Right lobe of liver (tissue), 6 donors: Measurements from ENCODE around the gene MET. TPM values are rescaled to one million over a fixed set of nuclear protein-coding genes. Genes with fewer than 3 reads are reported as not detected.

ENCODE experiments used
- ATAC-seq, 4 donors: fragments of 200-7000 bp; cut with Tn5 transposase; one replicate each; pipeline ENCODE4 v1.9.1; 2020; ENCODE audit warnings: mild to moderate bottlenecking in 4 of 4, moderate library complexity in 4 of 4
- DNase-seq, 3 donors: peaks; one replicate each; pipeline ENCODE4 v3.0.0-alpha.2; 2020
- H3K27ac ChIP-seq, 3 donors: fragments of 200-600 bp; one replicate each; pipeline ENCODE4 v1.8.0; 2022
- H3K27me3 ChIP-seq, 2 donors: fragments of 200-600 bp; one replicate each; pipeline ENCODE4 v1.8.0; 2022
- H3K36me3 ChIP-seq, 4 donors: fragments of 200-600 bp; sonication (generic) in 1 of 4; one replicate each; pipeline versions ENCODE4 v1.5.1 to v1.8.0; 2017 to 2022; ENCODE audit warnings: control low read depth in 1 of 4
- H3K4me1 ChIP-seq, 4 donors: fragments of 200-600 bp; sonication (generic) in 1 of 4; one replicate each; pipeline versions ENCODE4 v1.5.1 to v1.8.0; 2017 to 2022; ENCODE audit warnings: control low read depth in 1 of 4
- H3K4me3 ChIP-seq, 3 donors: fragments of 200-600 bp; one replicate each; pipeline ENCODE4 v1.8.0; 2022
- H3K9me3 ChIP-seq, 4 donors: fragments of 200-600 bp; sonication (generic) in 1 of 4; one replicate each; pipeline versions ENCODE4 v1.5.1 to v1.8.0; 2017 to 2022; ENCODE audit warnings: control low read depth in 1 of 4
- POLR2A ChIP-seq: fragments of 450-650 bp; IDR thresholded peaks from one replicate; pipeline ENCODE4 v1.6.1; 2017; ENCODE audit warnings: antibody characterized with exemption, mild to moderate bottlenecking
- WGBS: methylation state at CpG from one replicate; pipeline ENCODE4 v1.1.6; 2018; ENCODE audit warnings: low coverage, low lambda C conversion rate; ENCODE audit not compliant: insufficient coverage; ENCODE audit errors: missing lambda C conversion rate; 5-methylcytosine and 5-hydroxymethylcytosine counted together
- intact Hi-C, 2 donors: fragments of 100-400 bp; cut with DNase I; formaldehyde crosslinking; loops; one replicate each; pipeline versions ENCODE4 v1.11.2 to v1.14.1; 2022
- total RNA-seq, 6 experiments: library from RNA; depleted of rRNA in 2 of 6; stranded (reverse); fragments of >200 nt in 2 of 6; fragmentation: NEBNext Ultra II Directional in 3 of 6; extraction: Animal tissue kit (Norgen Biotek cat#: 25700) in 3 of 6; gene quantifications; one replicate each; pipeline versions ENCODE4 v1.1.0 to v1.2.4, GENCODE V29; 2016 to 2023
- TF ChIP-seq, protein P1 (sequence below), 4 donors: fragments of 200-600 bp in 3 of 4; fragments of 450-650 bp in 1 of 4; IDR thresholded peaks; one replicate each; pipeline versions ENCODE4 v1.5.1 to v1.8.0; 2016 to 2022; ENCODE audit warnings: antibody characterized with exemption in 4 of 4, mild to moderate bottlenecking in 2 of 4
- donor health status: DM: no; HTN: yes; CAD: no.
- donor health status: DM: no; HTN: no; CAD: no.
- donor health status: DM: no; HTN: no; CAD: no.
- donor health status: DM: no; HTN: yes; CAD: no.
- donor health status: DM: no; HTN: yes; CAD: no.

The MET gene
- total RNA-seq, 6 experiments from 2014 or later = 32.9 to 45.2 (median 37.2) TPM

DNA sequence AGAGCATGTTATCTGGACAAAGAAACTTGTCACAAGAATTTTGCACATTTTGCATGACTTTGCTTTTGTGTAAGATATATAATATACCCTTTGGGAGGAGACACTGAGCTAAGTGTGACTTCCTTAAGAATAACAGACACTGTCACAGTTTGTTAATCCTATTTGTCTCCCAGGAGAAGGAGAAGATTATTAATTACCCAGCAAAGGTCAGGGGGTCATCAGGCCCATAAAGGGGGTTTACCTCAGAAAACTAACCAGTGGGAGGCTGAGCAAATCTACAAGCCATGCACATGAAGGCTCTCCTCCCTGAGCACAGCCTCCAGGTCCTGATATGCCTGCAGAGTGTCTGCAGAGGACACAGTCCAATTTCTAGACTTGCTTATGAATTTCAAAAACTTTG lies 10.1 kb upstream of the MET start:
- ATAC-seq (no peak), DNase-seq (no peak)
- Histone ChIP-seq H3K4me3 (no peak overlapping the region), H3K27me3 (no peaks in the 10 kb centered on the region), H3K4me1 (peaks cover 0 to 3% (median 0%) of the 10 kb centered on the region in 4 donors), H3K27ac (no peak overlapping the region), H3K9me3 (no peaks in the 10 kb centered on the region), H3K36me3 (no peaks in the 10 kb centered on the region)
- intact Hi-C loops = loop anchor here in 1 of 2 donors (10.0 kb wide), 1 partner anchor 67 kb away; no protein-coding TSS in a partner anchor
- no peak for TF ChIP-seq POLR2A
- TF ChIP-seq, protein P1, sequence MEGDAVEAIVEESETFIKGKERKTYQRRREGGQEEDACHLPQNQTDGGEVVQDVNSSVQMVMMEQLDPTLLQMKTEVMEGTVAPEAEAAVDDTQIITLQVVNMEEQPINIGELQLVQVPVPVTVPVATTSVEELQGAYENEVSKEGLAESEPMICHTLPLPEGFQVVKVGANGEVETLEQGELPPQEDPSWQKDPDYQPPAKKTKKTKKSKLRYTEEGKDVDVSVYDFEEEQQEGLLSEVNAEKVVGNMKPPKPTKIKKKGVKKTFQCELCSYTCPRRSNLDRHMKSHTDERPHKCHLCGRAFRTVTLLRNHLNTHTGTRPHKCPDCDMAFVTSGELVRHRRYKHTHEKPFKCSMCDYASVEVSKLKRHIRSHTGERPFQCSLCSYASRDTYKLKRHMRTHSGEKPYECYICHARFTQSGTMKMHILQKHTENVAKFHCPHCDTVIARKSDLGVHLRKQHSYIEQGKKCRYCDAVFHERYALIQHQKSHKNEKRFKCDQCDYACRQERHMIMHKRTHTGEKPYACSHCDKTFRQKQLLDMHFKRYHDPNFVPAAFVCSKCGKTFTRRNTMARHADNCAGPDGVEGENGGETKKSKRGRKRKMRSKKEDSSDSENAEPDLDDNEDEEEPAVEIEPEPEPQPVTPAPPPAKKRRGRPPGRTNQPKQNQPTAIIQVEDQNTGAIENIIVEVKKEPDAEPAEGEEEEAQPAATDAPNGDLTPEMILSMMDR (IDR thresholded peaks at IDR 0.05) = no peak

- Histone ChIP-seq H3K4me1 (peaks cover 0 to 3% (median 0%) of the 10 kb centered on the region in 4 donors), H3K36me3 (no peaks in the 10 kb centered on the region), H3K9me3 (no peaks in the 10 kb centered on the region), H3K27ac (no peak overlapping the region), H3K27me3 (no peaks in the 10 kb centered on the region), H3K4me3 (no peak overlapping the region)
- ATAC-seq (no peak), DNase-seq (no peak)
- 83% methylated on average over 4 of the region's 4 CpGs for WGBS
- intact Hi-C loops = loop anchor here in 1 of 2 donors (10.0 kb wide), 1 partner anchor 69 kb away; no protein-coding TSS in a partner anchor
- TF ChIP-seq, protein P1 (IDR thresholded peaks at IDR 0.05) = no peak
- TF ChIP-seq POLR2A = no peak
These were observed 8.3 kb upstream of the MET start for GRCh38 chr7:116663744-116664143.

DNA sequence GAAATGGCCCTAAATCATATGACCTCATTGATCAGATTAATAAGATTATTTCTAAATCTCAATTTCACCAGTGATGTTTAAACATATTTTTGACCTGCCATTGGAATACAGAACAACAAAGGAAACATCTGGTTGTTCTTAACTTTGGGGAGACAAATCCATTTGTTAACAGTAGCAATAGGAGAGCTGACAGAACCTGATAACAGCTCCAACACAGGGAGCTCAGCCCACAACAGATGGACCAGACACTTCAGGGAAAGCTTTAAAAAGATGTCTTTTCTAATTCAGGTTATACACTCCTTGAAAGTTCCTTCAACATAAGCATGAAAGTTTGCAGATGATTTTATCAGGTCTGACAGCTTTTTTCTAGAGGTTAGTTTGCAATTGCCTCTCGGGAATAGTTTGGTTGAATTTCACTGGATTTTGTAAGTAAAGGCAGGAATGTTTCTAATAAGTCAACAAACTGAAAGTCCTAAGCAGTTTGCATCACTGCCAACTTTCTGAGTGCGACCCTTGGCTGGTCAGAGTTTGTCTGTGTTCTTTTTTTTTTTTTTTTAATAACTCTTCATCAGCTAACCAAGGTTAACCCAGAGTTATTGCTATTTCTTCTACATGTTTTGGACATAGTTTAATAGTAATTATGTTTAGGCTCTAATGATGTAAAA lies 6.5 kb upstream of the MET start:
- DNase-seq (peak in 1 of 3 donors; percentile 55), ATAC-seq (peak; percentile 35 to 77 (median 56))
- TF ChIP-seq POLR2A = no peak
- TF ChIP-seq, protein P1 (IDR thresholded peaks at IDR 0.05) = no peak
- H3K27me3 ChIP-seq = no peaks in the 10 kb centered on the region
- no peak overlapping the region for H3K27ac ChIP-seq
- 16% methylated on average over 2 of the region's 2 CpGs for WGBS
- no peaks in the 10 kb centered on the region for H3K9me3 ChIP-seq
- no peaks in the 10 kb centered on the region for H3K36me3 ChIP-seq
- intact Hi-C loops = loop anchor here in 1 of 2 donors (10.0 kb wide), 1 partner anchor 71 kb away; no protein-coding TSS in a partner anchor
- no peak overlapping the region for H3K4me3 ChIP-seq
- H3K4me1 ChIP-seq = peaks cover 0 to 3% (median 0%) of the 10 kb centered on the region in 4 donors

DNA sequence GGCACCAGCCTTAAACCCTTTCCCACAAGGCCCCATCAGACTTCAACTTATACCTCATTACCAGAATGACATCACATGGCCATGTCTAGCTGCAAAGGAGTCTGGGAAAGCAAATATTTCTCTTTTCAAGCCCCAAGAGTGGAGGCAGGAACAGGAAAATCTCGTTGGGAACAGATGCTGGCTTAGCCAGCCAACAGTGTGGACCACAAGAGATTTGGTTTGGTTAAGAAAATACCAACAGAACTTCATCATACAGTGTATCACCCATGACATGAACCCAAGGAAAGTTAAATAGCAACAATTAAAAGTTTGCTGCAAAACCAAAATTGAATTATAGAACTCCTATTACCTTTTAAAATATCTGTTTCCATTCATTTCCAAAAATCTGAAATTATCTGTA lies 2.2 kb upstream of the MET start:
- H3K27ac ChIP-seq = no peak overlapping the region
- no peak for TF ChIP-seq POLR2A
- TF ChIP-seq, protein P1 (IDR thresholded peaks at IDR 0.05) = no peak
- H3K4me1 ChIP-seq = peaks cover 0 to 21% (median 7%) of the 10 kb centered on the region in 4 donors
- intact Hi-C loops = loop anchor here (10.0 kb wide), 2 partner anchors 75 to 135 kb away; no protein-coding TSS in a partner anchor
- no peaks in the 10 kb centered on the region for H3K9me3 ChIP-seq
- no peaks in the 10 kb centered on the region for H3K27me3 ChIP-seq
- ATAC-seq (no peak), DNase-seq (no peak)
- H3K4me3 ChIP-seq = no peak overlapping the region
- WGBS = 56% methylated on average over 1 of the region's 1 CpG
- H3K36me3 ChIP-seq = no peaks in the 10 kb centered on the region
